ENCODE data around the gene TEDC2. TPM values are rescaled to one million over a fixed set of nuclear protein-coding genes. Genes with fewer than 3 reads are reported as not detected.

The TEDC2 gene
- total RNA-seq, 1 experiment from 2014 or later: 45.4 TPM

DNA sequence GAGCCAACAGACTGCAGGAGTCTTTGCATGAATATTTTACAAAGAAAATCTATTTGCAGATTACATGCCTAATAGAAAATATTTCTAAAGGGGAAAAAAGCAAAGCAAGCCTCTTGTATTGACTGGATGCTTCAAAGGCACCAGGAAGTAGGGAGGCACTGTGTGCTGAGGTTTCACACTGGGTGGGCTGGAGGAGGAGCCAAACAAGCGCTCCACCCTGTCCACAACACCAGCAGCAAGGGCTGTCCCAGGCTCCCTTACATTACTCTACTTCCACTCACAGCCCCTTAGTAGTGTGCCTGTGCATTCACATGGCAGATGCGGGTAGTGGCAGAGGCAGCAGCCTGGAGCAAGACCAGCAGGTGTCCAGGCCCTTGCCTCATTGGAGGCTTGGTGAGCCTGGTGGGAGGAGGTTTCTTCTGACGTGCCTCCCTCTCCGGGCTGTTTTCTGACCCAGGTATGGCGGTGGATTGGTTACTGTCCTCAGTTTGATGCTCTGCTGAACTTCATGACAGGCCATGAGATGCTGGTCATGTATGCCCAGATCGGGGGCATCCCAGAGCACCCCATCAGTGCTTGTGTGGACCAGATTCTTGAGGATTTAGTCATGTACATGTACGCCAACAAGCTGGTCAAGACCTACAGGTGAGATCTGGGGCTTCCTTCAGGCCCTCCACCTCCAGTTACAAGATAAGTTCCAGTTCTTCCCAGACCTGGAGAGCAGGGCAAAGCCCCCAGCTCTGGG, 37.6 kb upstream of the TEDC2 start:
- no peak overlapping the region for H3K9ac ChIP-seq (ENCODE audit: extremely low read depth, insufficient read length, low read length)
- TF ChIP-seq, protein P1, sequence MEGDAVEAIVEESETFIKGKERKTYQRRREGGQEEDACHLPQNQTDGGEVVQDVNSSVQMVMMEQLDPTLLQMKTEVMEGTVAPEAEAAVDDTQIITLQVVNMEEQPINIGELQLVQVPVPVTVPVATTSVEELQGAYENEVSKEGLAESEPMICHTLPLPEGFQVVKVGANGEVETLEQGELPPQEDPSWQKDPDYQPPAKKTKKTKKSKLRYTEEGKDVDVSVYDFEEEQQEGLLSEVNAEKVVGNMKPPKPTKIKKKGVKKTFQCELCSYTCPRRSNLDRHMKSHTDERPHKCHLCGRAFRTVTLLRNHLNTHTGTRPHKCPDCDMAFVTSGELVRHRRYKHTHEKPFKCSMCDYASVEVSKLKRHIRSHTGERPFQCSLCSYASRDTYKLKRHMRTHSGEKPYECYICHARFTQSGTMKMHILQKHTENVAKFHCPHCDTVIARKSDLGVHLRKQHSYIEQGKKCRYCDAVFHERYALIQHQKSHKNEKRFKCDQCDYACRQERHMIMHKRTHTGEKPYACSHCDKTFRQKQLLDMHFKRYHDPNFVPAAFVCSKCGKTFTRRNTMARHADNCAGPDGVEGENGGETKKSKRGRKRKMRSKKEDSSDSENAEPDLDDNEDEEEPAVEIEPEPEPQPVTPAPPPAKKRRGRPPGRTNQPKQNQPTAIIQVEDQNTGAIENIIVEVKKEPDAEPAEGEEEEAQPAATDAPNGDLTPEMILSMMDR (conservative IDR thresholded peaks at IDR 0.05): no peak
- no peaks in the 10 kb centered on the region for H4K20me1 ChIP-seq (ENCODE audit: control insufficient read depth, insufficient read depth, insufficient read length)
- no peaks in the 10 kb centered on the region for H3K4me1 ChIP-seq (ENCODE audit: insufficient read depth, low read length)
- no peak overlapping the region for H3K56ac ChIP-seq (ENCODE audit: insufficient read length, low read depth, low read length)
- H4K91ac ChIP-seq (ENCODE audit: insufficient read length, low read depth, low read length): no peak overlapping the region
- H3K18ac ChIP-seq (ENCODE audit: insufficient read length, low read depth, low read length): no peak overlapping the region
- DNase-seq: no peak
- no peak overlapping the region for H2BK12ac ChIP-seq (ENCODE audit: insufficient read length, low read depth, low read length)
- H3K79me1 ChIP-seq (ENCODE audit: insufficient read depth, low read depth, low read length, poor library complexity, severe bottlenecking): no peaks in the 10 kb centered on the region
- H3K4me3 Mint-ChIP-seq: no peak overlapping the region
- H2AFZ ChIP-seq (ENCODE audit: low read length): no peak overlapping the region
- H4K5ac ChIP-seq (ENCODE audit: insufficient read length, low read depth, low read length): no peak overlapping the region
- H3K14ac ChIP-seq (ENCODE audit: insufficient read depth, low read length): no peak overlapping the region
- H3K4ac ChIP-seq (ENCODE audit: low read depth, low read length): no peak overlapping the region
- WGBS (ENCODE audit: extremely low coverage, insufficient read length, low lambda C conversion rate): no CpG with 5 or more reads among the region's 7 CpGs
- no peak overlapping the region for H4K8ac ChIP-seq (replicated peaks; ENCODE audit: insufficient read length, low read depth, low read length)
- no peaks in the 10 kb centered on the region for H3K9me3 ChIP-seq (ENCODE audit: control insufficient read depth, low read depth, low read length)
- no peak overlapping the region for H3K4me2 ChIP-seq (ENCODE audit: insufficient read depth, insufficient read length, low read length)
- no peak overlapping the region for H3K27ac ChIP-seq (ENCODE audit: insufficient read length, low read depth, low read length)
- H3K23ac ChIP-seq (ENCODE audit: insufficient read length, low read depth, low read length): no peak overlapping the region
- H3K79me2 ChIP-seq (ENCODE audit: insufficient read depth, low read length): no peaks in the 10 kb centered on the region
- no peak overlapping the region for H2AK5ac ChIP-seq (ENCODE audit: insufficient read length, low read length)
- H3K9me3 Mint-ChIP-seq: no peaks in the 10 kb centered on the region
- peaks cover 14% of the 10 kb centered on the region for H3K27me3 Mint-ChIP-seq (ENCODE audit: low read depth)
- no peaks in the 10 kb centered on the region; a peak in 1 of 7 replicates for H3K36me3 Mint-ChIP-seq (ENCODE audit: insufficient read depth in 1 of 3, low read depth in 3 of 3)
- no peak overlapping the region for H2BK20ac ChIP-seq (ENCODE audit: low read depth, low read length, poor library complexity, severe bottlenecking)
- peaks cover 0 to 2% of the 10 kb centered on the region in 2 experiments; a peak in 1 of 4 replicates for H3K4me1 Mint-ChIP-seq
- H3K27ac Mint-ChIP-seq: no peak overlapping the region
- no peaks in the 10 kb centered on the region for H3K27me3 ChIP-seq (ENCODE audit: insufficient read depth, low read length)
- H3K23me2 ChIP-seq (ENCODE audit: insufficient read length, low read depth, low read length, poor library complexity, severe bottlenecking): no peaks in the 10 kb centered on the region
- no peak overlapping the region for H2BK5ac ChIP-seq (ENCODE audit: insufficient read length, low read length)
- H3T11ph ChIP-seq (ENCODE audit: low read length): no peak overlapping the region
- no peak overlapping the region for H2BK15ac ChIP-seq (ENCODE audit: low read depth, low read length)
- no peak overlapping the region for H2BK120ac ChIP-seq (ENCODE audit: low read depth, low read length, poor library complexity, severe bottlenecking)

Measured in H9 (cell line).